Ectodermal cell (in vitro differentiated cells): Measurements from ENCODE around the gene TM2D3.

Experiments
- H3K27ac ChIP-seq: 2 replicates; pipeline ENCODE4 v1.7.0; 2013; ENCODE audit warnings: mild to moderate bottlenecking, low read depth, low read length; ENCODE audit not compliant: insufficient read depth, poor library complexity, severe bottlenecking
- H3K27me3 ChIP-seq: 2 replicates; pipeline ENCODE4 v1.7.0; 2013; ENCODE audit warnings: mild to moderate bottlenecking, low read length; ENCODE audit not compliant: insufficient read depth, control insufficient read depth, poor library complexity, severe bottlenecking
- H3K36me3 ChIP-seq: one replicate; pipeline ENCODE4 v1.7.0; 2013; ENCODE audit warnings: low read length; ENCODE audit not compliant: control insufficient read depth, insufficient read depth
- H3K4me1 ChIP-seq: one replicate; pipeline ENCODE4 v1.7.0; 2013; ENCODE audit warnings: low read length; ENCODE audit not compliant: control insufficient read depth, insufficient read depth
- H3K4me3 ChIP-seq: 2 replicates; pipeline ENCODE4 v1.7.0; 2013; ENCODE audit warnings: low read depth, low read length, control low read depth; ENCODE audit not compliant: insufficient read depth
- H3K9me3 ChIP-seq: 2 replicates; pipeline ENCODE4 v1.7.0; 2013; ENCODE audit warnings: mild to moderate bottlenecking, low read length, moderate library complexity; ENCODE audit not compliant: control insufficient read depth
- WGBS, 2 experiments: methylation state at CpG; one replicate each; pipeline ENCODE4 v1.1.7; 2013; ENCODE audit warnings: missing lambda C conversion rate in 2 of 2; 5-methylcytosine and 5-hydroxymethylcytosine counted together

The TM2D3 gene

GRCh38 chr15:101625980-101626379 is 26.2 kb downstream of the TM2D3 start:
- Histone ChIP-seq H3K27me3 (no peaks in the 10 kb centered on the region), H3K4me3 (no peak overlapping the region), H3K9me3 (no peaks in the 10 kb centered on the region), H3K4me1 (no peaks in the 10 kb centered on the region), H3K36me3 (no peaks in the 10 kb centered on the region), H3K27ac (no peak overlapping the region)
- 88 to 98% methylated on average over 1 of the region's 1 CpG for WGBS, 2 experiments

GRCh38 chr15:101625184-101625583 is 27.0 kb downstream of the TM2D3 start:
- WGBS, 2 experiments = 100% methylated on average over 1 of the region's 1 CpG; no CpG with 5 or more reads in 1 of the 2 experiments
- H3K36me3 ChIP-seq = no peaks in the 10 kb centered on the region
- no peaks in the 10 kb centered on the region for H3K4me1 ChIP-seq
- no peak overlapping the region for H3K27ac ChIP-seq
- no peaks in the 10 kb centered on the region for H3K27me3 ChIP-seq
- no peaks in the 10 kb centered on the region for H3K9me3 ChIP-seq
- no peak overlapping the region for H3K4me3 ChIP-seq

- H3K9me3 ChIP-seq = no peaks in the 10 kb centered on the region
- WGBS, 2 experiments = 92 to 95% methylated on average over 5 to 6 of the region's 6 CpGs
- H3K4me3 ChIP-seq = no peak overlapping the region
- no peak overlapping the region for H3K27ac ChIP-seq
- no peaks in the 10 kb centered on the region for H3K36me3 ChIP-seq
- H3K4me1 ChIP-seq = peaks cover 4% of the 10 kb centered on the region
- no peaks in the 10 kb centered on the region for H3K27me3 ChIP-seq
Measured at GRCh38 chr15:101623367-101624304, 28.5 kb downstream of the TM2D3 start.

- WGBS, 2 experiments = 93 to 94% methylated on average over 3 of the region's 3 CpGs
- H3K9me3 ChIP-seq = no peaks in the 10 kb centered on the region
- H3K27me3 ChIP-seq = no peaks in the 10 kb centered on the region
- H3K36me3 ChIP-seq = no peaks in the 10 kb centered on the region
- H3K4me3 ChIP-seq = no peak overlapping the region
- H3K4me1 ChIP-seq = peaks cover 9% of the 10 kb centered on the region
- H3K27ac ChIP-seq = no peak overlapping the region
Measured at GRCh38 chr15:101621961-101622360, 30.2 kb downstream of the TM2D3 start.

GRCh38 chr15:101620671-101621070 is 31.5 kb downstream of the TM2D3 start:
- H3K36me3 ChIP-seq = no peaks in the 10 kb centered on the region
- H3K9me3 ChIP-seq = no peaks in the 10 kb centered on the region
- H3K27me3 ChIP-seq = no peaks in the 10 kb centered on the region
- no peak overlapping the region for H3K4me3 ChIP-seq
- H3K4me1 ChIP-seq = peaks cover 19% of the 10 kb centered on the region
- WGBS, 2 experiments = 94% methylated on average over 10 of the region's 10 CpGs
- no peak overlapping the region for H3K27ac ChIP-seq

- H3K4me3 ChIP-seq = no peak overlapping the region
- H3K27ac ChIP-seq = no peak overlapping the region
- peaks cover 26% of the 10 kb centered on the region for H3K4me1 ChIP-seq
- H3K36me3 ChIP-seq = no peaks in the 10 kb centered on the region
- WGBS, 2 experiments = 96 to 99% methylated on average over 6 of the region's 6 CpGs
- no peaks in the 10 kb centered on the region for H3K9me3 ChIP-seq
- H3K27me3 ChIP-seq = no peaks in the 10 kb centered on the region
Measured at GRCh38 chr15:101619615-101619865, 32.6 kb downstream of the TM2D3 start.

GRCh38 chr15:101618851-101619614 is 33.1 kb downstream of the TM2D3 start:
- Histone ChIP-seq H3K27me3 (no peaks in the 10 kb centered on the region), H3K4me1 (peaks cover 26% of the 10 kb centered on the region), H3K36me3 (no peaks in the 10 kb centered on the region), H3K4me3 (no peak overlapping the region), H3K27ac (no peak overlapping the region), H3K9me3 (no peaks in the 10 kb centered on the region)
- WGBS, 2 experiments = 90 to 94% methylated on average over 13 of the region's 13 CpGs

- no peak overlapping the region for H3K27ac ChIP-seq
- no peaks in the 10 kb centered on the region for H3K27me3 ChIP-seq
- H3K4me3 ChIP-seq = no peak overlapping the region
- no peaks in the 10 kb centered on the region for H3K9me3 ChIP-seq
- H3K4me1 ChIP-seq = peaks cover 33% of the 10 kb centered on the region
- 82 to 83% methylated on average over 8 to 10 of the region's 10 CpGs for WGBS, 2 experiments
- no peaks in the 10 kb centered on the region for H3K36me3 ChIP-seq
Measured at GRCh38 chr15:101618076-101618475, 34.1 kb downstream of the TM2D3 start.

- WGBS, 2 experiments = 95 to 96% methylated on average over 17 of the region's 17 CpGs
- no peaks in the 10 kb centered on the region for H3K36me3 ChIP-seq
- H3K4me1 ChIP-seq = peaks cover 36% of the 10 kb centered on the region
- H3K9me3 ChIP-seq = no peaks in the 10 kb centered on the region
- no peak overlapping the region for H3K4me3 ChIP-seq
- H3K27ac ChIP-seq = no peak overlapping the region
- H3K27me3 ChIP-seq = no peaks in the 10 kb centered on the region
Measured at GRCh38 chr15:101617390-101617965, 34.7 kb downstream of the TM2D3 start.
